SK-MEL-5 (cell line): ENCODE measurements around the gene D2HGDH. TPM values are rescaled to one million over a fixed set of nuclear protein-coding genes. Genes with fewer than 3 reads are reported as not detected.
A peak's percentile ranks its signal among the peaks of the same experiment; 100 is the strongest.

Experiments used
- DNase-seq: peaks from one replicate; pipeline ENCODE4 v3.0.0-alpha.2; 2016; ENCODE audit warnings: low read depth, low spot score
- in situ Hi-C: cut with HindIII; loops from 2 replicates; pipeline ENCODE4 v1.10.0; 2016; ENCODE audit warnings: low sequenced_read_pairs, high pct_unique_total_duplicates, low pct_unique_long_range_greater_than_20kb
- polyA plus RNA-seq, 2 experiments: library from polyadenylated mRNA; depleted of rRNA; stranded (reverse); fragments of >200 nt; gene quantifications; 2 replicates each; pipeline ENCODE4 v1.2.3, GENCODE V29; 2015
- total RNA-seq: library from RNA; depleted of rRNA; stranded (reverse); fragments of >200 nt; shearing (Covaris generic); gene quantifications from 2 replicates; pipeline ENCODE4 v1.2.3, GENCODE V29; 2014; rRNA removed

D2HGDH gene
- total RNA-seq, result 8.8 and 9.0 TPM in 2 replicates
- polyA plus RNA-seq (2015; cell fraction: cytosol; rRNA removed), result 15.2 and 17.5 TPM in 2 replicates
- 112 and 149 TPM in 2 replicates for polyA plus RNA-seq (2015; cell fraction: nucleus; rRNA removed)

DNA sequence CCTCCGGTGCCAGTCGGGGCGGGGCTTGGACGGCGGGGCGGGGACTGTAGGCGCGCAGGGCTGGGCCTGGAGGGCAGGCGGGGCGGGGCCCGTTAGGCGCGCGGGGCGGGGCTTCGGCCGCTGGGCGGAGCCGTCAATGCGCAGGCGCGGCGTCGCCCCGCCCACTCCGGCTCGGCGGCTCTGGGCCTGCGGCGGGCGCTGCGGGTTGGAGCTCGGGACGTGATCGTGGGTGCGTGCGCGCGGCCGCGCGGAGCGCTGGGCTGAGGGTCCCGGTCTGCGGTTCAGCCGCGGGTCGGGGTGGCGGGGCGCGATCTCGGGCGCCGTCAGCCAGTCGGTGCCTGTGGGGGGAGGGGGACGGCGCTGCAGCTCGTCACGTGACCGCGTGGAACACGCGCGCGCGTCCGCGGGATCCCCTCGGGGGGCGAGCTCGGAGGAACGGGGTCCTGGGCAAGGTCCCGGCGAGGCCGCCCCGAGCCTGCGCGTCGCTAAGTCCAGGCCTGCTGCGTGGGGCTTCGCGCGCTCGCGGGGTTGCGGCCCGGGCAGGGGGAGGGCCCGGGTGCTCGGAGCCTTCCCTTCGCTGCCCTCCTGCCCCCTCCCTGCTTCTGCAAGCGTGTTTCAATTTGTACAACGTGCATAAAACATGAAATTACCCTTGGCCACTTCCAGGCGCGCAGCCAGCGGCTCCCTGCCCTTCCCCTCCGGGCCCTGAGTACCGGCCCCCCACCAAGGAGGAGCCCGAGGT lies at the start of gene D2HGDH:
D2HGDH (plus strand) TSS at position 164 of the 742 bp plus-strand sequence. CDS start 595 bp downstream, outside the sequence.
- in situ Hi-C loops, result no loop called here

DNA sequence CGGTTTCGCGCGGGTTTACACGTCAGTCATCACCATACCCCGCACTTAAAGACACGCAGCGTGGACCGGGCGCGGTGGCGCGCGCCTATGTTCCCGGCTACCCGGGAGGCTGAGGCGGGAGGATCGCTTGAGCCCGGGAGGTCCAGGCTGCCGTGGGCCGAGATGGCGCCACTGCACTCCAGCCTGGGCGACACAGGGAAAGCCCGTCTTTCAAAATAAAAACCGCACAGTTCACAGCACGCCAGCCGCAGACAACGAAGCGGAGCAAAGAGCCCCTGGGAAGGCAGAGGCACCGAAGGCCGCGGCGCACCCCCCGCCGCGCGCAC lies 48.1 kb upstream of the D2HGDH start:
- DNase-seq, result no peak
- in situ Hi-C loops, result no loop called here

More for the DNA sequence above, at the start of gene D2HGDH:
- peak; percentile 79 for DNase-seq

DNA sequence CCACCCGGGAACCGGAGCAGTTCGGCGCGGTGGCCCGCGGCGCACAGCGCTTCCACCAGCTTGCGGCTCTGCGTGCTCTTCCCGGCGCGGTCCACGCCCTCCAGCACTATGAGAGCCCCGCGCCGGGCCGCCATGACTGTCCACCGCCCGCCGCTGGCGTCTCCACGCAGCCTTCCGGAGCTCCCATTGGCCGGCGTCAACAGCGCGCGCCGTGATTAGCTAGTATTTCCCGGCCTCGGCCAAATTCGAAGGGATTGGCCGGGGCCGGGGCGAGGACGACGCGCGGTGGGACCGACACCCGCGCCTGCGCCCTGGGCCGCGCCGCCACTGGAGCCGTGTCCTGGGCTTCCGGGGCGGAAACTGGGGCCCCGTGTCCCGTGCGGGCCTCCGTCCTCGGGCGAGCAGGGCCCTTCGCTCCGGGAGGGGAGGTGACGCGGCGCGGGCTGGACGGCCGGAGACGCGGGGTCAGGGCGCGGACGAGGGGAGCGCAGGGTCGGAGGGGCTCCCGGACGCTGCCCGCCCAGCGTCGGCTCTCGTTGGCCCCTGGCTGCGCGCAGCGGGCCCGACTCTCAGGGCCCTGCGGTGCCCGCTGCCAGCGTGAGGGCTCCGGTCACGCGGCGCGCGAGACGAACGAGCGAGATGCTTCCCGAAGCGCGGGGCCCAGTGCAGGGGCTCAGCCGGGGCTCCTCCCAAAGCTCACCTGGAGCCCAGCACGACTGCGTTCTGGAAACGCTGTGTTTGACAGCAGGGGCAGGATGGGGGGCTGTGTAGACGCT lies 47.6 kb upstream of the D2HGDH start, which contains the start of gene DTYMK:
DTYMK (minus strand) TSS at position 166 of the 776 bp plus-strand sequence; CDS start at position 134, 32 bp downstream.
- in situ Hi-C loops, result no loop called here
- DNase-seq, result peak; percentile 94

DNA sequence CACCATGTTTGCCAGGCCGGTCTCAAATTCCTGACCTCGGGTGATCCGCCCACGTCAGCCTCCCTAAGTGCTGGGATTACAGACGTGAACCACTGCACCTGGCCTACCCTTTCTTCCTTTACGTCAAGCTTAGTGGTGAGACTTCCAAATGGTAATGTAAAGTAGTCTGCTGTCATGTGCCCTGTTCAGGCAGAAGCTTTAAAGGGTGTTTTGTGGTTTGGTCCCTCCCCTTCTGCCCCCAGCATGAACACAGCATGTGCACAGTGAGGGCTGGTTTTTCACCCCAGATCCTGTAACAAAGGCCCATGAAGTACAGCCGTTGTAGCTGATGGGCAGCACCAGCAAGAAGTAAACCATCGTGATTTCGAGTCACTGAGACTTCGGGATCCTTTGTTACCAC lies 45.1 kb upstream of the D2HGDH start:
- in situ Hi-C loops, result no loop called here
- no peak for DNase-seq

DNA sequence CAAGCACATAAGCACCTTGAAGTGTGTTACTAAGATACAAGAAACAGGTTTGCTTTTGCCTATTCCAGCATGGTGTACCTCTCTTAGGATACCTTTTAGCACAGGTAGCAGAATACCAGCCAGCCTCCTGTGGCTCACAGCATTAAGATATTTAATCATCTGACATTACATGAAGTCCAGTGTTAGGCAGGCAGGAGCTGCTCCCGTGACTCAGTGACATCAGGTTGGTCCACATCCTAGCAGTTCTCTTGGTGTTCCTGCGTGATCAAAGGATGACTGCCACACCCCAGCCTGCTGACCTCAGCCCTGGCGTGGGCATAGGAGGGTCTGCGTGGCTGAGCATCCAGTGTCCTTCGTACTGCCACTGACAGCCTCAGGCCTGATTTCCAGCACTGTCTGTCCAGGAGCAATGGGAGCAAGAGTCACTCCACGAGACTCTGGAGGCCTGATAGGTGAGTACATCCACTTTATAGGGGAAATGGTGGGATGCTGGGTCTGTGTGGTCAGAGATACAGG lies 44.2 kb upstream of the D2HGDH start:
- DNase-seq, result no peak
- in situ Hi-C loops, result no loop called here

DNA sequence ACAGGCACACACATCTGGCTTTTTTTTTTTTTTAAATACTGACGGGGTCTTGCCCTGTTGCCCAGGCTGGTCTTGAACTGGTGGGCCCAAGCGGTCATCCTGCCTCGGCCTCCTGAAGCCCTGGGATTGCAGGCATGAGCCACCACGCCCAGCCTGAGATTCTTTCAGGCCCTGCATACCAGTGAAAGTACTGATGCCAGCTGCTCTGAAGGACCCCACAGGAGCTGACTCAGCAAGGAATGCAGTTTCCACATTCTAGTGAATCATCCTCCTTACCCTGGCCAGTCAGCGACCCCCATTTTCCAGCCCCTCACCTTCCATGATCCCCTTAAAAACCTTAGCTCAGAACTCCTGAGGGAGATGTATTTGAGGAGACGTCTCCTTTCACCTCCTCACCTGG lies 42.0 kb upstream of the D2HGDH start:
- in situ Hi-C loops, result no loop called here
- DNase-seq, result no peak

DNA sequence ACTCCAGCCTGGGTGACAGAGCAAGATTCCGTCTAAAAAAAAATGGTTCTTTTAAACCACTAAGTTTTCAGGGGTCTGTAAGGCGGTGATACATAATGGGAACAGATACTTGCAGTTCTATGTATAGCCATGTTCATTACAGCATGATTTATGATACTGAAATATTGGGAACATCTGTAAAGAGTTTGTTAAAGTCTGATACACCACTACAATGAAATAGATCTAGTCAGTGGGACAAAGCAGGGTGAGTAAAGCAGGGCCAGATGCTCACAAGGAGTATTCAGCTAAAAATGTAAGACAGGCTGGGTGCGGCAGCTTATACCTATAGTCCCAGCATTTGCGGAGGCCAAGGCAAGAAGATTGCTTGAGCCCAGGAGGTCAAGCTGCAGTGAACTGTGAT lies 38.8 kb upstream of the D2HGDH start:
- in situ Hi-C loops, result no loop called here
- DNase-seq, result no peak

DNA sequence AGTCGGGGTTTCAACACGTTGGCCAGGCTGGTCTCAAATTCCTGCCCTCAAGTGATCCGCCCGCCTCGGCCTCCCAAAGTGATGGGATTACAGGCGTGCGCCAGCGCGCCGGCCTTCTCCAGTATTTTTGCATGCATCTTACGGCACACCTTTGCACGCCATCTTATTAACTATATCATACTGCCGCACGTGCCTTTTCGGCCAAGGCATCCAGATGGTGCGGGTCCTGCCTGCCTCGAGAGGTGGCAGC lies 33.4 kb upstream of the D2HGDH start:
- in situ Hi-C loops, result no loop called here
- DNase-seq, result no peak

DNA sequence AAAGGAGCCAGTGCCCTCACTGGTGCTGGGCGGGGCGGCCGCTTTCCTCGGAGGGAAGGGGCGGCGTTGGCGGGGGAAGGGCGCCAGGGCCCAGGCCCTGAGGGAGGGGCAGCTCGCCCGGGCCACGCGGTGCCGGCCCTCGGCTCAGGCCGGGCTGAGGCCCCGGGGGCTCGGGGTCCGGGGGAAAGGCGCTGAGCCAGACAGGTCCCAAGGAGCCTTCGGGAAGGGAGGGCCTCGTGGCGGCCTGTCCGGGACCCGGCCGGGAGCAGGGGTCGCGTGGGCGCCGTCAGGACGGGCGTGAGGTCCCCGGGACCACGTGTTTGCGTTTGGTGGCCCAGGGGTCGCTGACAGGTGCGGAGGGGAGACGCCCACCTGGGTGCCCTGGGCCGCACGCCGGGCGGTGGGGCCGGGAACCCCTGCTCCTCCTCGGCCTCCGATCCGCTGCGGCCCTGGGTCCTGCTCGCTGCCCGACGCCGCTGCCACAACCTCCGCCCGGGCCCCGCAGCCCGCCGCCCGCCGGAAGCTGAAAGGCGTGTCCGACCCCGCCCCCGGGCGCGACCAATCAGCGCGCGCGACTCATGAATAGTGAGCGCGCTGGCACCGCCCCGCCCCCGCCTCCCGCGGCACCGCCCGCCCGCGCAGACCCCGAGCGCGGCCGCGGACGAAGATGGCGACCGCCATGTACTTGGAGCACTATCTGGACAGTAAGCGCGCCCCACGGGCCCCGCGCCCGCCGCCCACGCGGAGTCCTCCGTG lies 32.9 kb upstream of the D2HGDH start, which contains the start of gene ING5:
ING5 (plus strand) TSS at position 641 of the 756 bp plus-strand sequence; CDS start at position 668, 27 bp downstream.
- DNase-seq, result peak; percentile 92
- in situ Hi-C loops, result no loop called here

DNA sequence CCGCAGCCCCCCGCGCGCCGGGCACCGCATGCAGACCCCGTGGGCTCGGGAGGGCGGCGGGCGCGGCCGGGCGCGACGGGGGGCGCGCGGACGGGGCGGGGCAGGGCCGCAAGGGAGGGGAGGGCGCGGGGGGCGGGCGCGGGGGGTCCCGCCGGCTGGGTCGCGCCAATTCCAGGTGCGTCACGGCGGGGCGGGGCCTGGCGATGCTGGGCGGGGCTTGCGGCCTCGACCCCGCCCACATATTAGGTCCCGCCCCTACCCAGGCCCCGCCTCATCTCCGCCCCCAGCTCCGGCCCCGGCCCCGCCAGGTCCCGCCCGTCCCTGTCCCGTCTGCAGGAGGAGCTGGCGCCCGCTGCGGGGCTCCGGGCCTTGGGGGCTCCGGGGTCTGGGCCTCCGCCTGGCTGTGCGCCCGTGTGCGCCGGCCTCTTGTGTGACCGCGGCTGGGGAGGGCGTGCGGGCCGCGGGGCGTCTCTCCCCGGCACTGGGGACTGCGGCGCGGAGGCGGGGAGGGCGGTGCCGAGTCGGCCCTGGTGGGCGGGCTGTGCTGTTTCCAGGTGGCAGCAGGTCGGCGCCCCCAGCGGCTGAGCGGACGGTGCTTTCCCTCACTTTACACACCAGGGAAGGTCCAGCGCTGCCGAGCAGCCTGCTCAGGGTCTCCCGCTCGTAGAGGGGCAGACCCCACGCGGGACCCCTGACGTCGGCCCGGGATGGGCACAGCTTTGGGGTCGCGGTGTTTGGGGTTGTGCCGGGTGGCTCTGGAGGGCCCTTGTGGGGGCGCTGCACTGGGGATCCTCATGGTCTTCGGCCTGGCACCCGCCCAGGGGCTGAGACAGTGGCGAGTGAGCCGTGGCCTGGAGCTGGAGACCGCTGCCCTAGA lies 32.0 kb upstream of the D2HGDH start:
- peak; percentile 76 for DNase-seq
- in situ Hi-C loops, result no loop called here

DNA sequence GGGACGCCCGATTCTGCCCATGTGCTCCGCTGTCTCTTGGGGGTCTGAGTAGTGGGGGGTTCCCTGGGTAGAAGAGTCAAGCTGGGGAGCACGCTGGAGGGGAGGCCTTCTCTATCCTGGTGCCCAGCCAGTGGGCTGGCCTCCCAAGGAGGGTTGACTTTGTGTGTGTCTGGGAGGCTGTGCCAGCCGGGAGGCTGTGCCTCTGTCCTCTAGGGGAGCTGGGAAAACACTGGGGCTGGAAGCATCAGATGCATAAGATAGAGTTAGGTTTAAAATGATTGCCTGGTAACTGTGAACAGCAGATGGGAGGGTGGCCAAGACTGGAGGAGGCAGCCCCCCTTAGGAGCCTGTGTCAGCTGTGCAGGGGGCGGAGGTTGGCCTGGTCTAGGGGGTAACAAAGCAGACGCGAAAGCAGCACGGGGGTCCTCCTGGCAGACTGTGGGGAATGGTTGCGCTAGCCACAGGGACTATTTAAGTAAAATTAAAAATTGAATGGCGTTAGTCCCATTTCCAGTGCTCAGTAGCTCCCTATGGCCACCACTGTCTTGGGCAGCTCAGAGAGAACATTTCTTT lies 31.3 kb upstream of the D2HGDH start:
- in situ Hi-C loops, result no loop called here
- DNase-seq, result no peak

DNA sequence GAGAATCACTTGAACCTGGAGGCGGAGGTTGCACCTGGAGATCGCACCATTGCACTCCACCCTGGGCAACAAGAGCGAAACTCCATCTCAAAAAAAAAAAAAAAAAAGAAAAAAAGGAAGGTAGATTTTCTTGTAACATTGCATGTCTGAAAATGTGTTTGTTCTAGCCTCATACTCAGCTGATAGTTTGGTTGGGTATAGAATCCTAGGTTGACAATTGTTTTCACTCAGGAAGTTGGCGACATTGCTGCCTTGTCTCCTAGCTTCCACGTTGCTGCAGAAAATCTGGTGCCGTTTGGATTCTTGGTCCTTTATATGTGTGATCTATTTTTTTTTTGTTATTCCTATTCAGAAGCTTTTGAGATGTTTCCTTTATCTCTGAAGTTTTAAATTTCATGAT lies 27.9 kb upstream of the D2HGDH start:
- in situ Hi-C loops, result no loop called here
- DNase-seq, result no peak

DNA sequence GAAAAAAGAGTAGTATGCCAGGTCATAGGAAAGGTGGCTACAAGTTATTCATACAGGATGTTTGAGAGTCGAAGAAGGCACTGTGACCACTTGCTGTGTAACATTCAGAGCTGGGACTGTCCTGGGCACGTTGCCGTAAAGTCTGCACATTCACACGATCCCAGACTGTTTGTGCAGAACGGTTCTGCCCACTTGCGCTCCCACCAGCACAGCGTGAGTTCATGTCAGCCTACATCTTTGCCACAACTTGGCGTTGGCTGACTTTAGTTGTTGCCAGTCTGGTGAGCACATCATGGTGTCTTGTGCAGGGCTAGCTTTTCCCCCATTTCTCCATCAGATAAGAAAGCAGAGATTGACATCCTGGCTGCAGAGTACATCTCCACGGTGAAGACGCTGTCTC lies 25.6 kb upstream of the D2HGDH start:
- DNase-seq, result no peak
- in situ Hi-C loops, result no loop called here

DNA sequence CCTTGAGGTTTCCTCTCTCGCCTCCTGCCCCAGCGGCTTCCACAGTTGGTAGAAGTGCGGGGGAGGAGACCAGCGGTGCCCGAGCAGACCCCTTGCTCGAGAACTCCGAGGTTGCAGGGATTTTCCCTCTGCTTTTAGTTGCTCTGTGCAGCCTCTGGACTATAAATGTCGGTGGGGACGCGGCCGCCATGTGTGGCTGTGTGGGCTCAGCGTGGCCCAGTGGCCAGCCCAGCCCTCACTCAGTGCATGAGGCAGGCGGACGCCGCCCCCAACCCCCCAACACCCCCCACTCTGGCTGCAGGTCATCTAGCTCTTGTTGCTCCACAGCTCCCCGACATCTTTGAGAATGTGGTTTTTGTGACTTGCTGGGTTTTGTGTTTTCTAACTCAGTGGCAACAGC lies 15.3 kb upstream of the D2HGDH start:
- in situ Hi-C loops, result no loop called here
- no peak for DNase-seq

DNA sequence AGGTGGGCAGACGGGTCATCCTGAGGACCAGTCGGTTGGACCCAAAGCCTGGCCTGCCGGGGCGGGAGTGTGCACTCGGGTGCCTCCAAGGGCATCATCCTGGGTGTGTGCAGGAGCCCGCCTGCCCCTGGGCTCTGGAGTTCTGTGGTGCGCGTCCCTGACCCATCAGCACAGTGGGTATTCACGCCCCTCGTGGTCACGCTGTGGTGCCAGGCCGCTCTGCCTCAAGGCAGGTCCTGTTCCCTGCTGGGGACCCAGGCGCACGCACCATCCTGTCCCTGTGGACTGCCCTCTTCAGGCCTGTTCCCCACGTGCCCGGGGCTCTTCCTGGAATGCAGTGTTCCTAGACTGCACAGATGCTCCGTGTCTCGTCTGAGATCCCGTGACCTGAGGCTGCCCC lies 14.3 kb upstream of the D2HGDH start:
- DNase-seq, result no peak
- in situ Hi-C loops, result no loop called here

DNA sequence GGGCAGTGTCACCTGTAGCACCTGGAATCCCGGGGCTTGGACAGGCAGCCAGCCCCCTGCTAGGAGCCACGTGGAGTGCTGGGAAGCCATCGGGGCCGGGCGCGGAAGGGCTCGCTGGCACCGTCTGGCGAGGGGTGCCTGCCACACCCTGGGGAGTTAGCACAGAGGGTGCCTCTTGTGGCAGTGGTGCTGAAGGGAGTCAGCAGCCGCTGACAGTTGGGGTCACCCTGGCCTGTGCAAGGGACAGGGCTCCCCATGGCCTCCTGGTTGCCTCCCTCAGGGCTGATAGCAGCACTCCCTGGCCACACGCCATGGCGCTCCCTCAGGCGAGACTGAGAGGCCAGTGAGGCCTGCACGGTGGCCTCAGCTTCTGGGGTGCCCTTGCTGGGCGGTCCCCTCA lies 13.9 kb upstream of the D2HGDH start:
- no peak for DNase-seq
- in situ Hi-C loops, result no loop called here

DNA sequence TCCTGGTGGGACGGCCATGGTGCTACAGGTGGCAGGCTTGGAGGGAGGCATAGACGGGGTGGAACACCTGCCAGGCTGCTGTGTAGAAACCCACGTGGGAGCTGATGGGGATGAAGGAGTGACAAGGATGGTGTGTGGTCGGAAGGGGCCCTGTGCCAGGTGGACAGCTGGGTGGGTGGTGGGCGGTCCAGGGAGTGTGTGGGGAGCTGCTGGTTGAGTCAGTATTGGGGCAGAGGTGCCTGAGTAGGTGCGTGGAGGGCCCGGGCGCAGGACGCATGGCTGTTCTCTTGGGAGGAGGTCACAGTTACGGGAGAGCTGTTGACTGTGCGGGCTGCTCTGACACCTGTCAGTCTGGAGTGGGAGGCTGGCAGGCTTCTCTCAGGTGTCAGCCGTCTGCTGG lies 12.6 kb upstream of the D2HGDH start:
- in situ Hi-C loops, result no loop called here
- no peak for DNase-seq
